Activated T-cell treated with anti-CD3 and anti-CD28 coated beads, Interleukin-2, amount 50 U/mL, for 24 hours (primary cell): ENCODE measurements around the gene GHR.

ENCODE experiments used
- DNase-seq: peaks from one replicate; pipeline ENCODE4 v3.0.0-alpha.2; 2020
- H3K27ac Mint-ChIP-seq: 2 replicates; pipeline ENCODE4 v1.8.0; 2020; ENCODE audit warnings: mild to moderate bottlenecking, mixed read lengths
- H3K27me3 Mint-ChIP-seq: 2 replicates; pipeline ENCODE4 v1.8.0; 2020; ENCODE audit warnings: mixed read lengths
- H3K36me3 Mint-ChIP-seq: 2 replicates; pipeline ENCODE4 v1.8.0; 2020; ENCODE audit warnings: low read depth, mixed read lengths
- H3K4me1 Mint-ChIP-seq: 2 replicates; pipeline ENCODE4 v1.8.0; 2020; ENCODE audit warnings: low read depth, mixed read lengths
- H3K4me3 Mint-ChIP-seq: 2 replicates; pipeline ENCODE4 v1.8.0; 2020; ENCODE audit warnings: mild to moderate bottlenecking, moderate library complexity, mixed read lengths
- H3K9me3 Mint-ChIP-seq: 2 replicates; pipeline ENCODE4 v1.8.0; 2020; ENCODE audit warnings: mixed read lengths

The GHR gene

DNA sequence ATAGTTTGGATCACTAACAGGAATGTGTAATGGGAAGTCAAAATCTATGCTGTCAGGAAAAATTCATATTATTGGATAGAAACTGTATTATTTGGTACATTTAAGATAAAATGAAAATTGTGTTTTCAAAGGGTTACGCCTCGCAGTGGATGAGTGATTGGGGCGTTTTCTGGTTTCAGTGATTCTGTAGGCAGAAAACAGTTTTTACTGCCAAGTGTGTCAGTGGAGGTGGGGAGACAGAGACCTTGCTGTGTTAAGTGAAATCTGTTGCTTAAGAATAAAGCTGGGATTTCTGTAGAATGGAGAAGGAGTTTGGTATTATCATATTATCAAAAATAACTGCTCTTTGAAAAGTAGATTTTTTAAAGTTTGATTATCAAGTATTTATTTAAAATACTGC, 69.7 kb downstream of the GHR start:
- Mint-ChIP-seq H3K27ac (no peak overlapping the region), H3K4me3 (no peak overlapping the region), H3K4me1 (no peaks in the 10 kb centered on the region), H3K27me3 (peaks cover 3% of the 10 kb centered on the region), H3K9me3 (no peaks in the 10 kb centered on the region), H3K36me3 (no peaks in the 10 kb centered on the region)
- DNase-seq: no peak

DNA sequence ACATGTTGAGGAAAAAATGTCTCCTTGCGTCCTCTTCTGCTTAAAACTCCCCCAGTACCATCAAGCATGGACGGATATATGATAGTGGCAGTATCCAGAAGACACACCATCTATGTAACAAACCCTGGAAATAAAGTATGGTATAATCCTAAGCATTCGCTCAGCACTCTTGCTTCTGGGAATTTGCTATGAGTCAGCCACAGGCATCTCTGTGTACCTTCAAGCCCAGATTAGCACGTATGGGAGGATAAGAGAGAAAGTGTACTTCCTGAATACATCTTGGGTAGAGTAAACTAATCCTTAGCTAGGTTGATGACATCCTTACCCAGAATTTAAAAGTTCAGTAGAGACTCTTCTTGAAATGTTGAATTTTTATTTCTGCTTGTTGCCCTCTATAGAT, 71.2 kb downstream of the GHR start:
- Mint-ChIP-seq H3K4me1 (no peaks in the 10 kb centered on the region), H3K27me3 (peaks cover 3% of the 10 kb centered on the region), H3K9me3 (no peaks in the 10 kb centered on the region), H3K27ac (no peak overlapping the region), H3K36me3 (no peaks in the 10 kb centered on the region), H3K4me3 (no peak overlapping the region)
- DNase-seq: no peak

GRCh38 chr5:42495914-42496313, 72.7 kb downstream of the GHR start:
- Mint-ChIP-seq H3K27me3 (peaks cover 3% of the 10 kb centered on the region), H3K9me3 (no peaks in the 10 kb centered on the region), H3K4me3 (no peak overlapping the region), H3K36me3 (no peaks in the 10 kb centered on the region), H3K27ac (no peak overlapping the region), H3K4me1 (no peaks in the 10 kb centered on the region)
- no peak for DNase-seq

GRCh38 chr5:42496397-42497156, 73.3 kb downstream of the GHR start:
- no peaks in the 10 kb centered on the region for H3K9me3 Mint-ChIP-seq
- no peak for DNase-seq
- no peak overlapping the region for H3K27ac Mint-ChIP-seq
- no peaks in the 10 kb centered on the region for H3K4me1 Mint-ChIP-seq
- H3K4me3 Mint-ChIP-seq: no peak overlapping the region
- no peaks in the 10 kb centered on the region for H3K36me3 Mint-ChIP-seq
- peaks cover 3% of the 10 kb centered on the region for H3K27me3 Mint-ChIP-seq

DNA sequence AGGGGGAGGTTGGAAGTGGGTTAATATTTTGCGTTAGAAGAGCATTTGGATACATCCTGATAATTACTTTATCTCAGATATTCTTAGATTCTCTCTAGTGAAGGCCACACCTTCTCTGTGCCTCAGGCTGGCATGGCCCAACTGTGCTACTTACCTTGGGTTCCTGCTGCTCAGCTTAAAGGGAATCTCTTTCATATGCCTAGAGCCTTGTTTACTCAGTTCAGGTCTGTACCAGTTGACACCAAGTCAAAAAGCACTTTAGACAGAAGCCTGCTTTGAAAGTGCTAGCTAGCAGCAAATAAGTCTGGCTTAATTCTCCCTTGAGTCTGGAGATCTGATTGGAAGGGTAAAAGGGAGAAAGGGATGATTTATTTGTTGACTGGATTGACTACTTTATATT, 74.8 kb downstream of the GHR start:
- H3K27ac Mint-ChIP-seq: no peak overlapping the region
- no peak overlapping the region for H3K4me3 Mint-ChIP-seq
- no peaks in the 10 kb centered on the region for H3K4me1 Mint-ChIP-seq
- no peaks in the 10 kb centered on the region for H3K36me3 Mint-ChIP-seq
- peaks cover 3% of the 10 kb centered on the region for H3K27me3 Mint-ChIP-seq
- no peaks in the 10 kb centered on the region for H3K9me3 Mint-ChIP-seq
- DNase-seq: no peak

DNA sequence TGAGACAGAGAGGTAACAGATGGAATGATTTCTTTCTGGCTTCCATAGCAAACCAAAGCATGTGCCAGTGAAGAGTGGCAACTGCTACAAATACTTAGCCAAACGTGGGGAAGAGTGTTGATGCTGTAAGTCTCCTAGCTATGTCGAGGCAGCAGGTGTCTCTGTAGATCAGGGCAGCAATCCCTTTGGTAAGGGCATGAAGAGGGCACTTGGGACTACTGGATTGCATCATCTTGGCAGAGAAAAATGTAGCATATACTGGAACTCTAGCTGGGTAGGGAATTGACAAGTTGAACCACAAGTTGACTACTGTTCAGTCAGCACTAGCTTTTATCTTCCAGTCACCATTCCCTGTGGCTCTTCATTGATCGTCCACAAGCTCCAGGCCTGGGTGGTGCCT, 75.8 kb downstream of the GHR start:
- Mint-ChIP-seq H3K27ac (no peak overlapping the region), H3K4me3 (no peak overlapping the region), H3K36me3 (no peaks in the 10 kb centered on the region), H3K9me3 (no peaks in the 10 kb centered on the region), H3K27me3 (peaks cover 3% of the 10 kb centered on the region), H3K4me1 (no peaks in the 10 kb centered on the region)
- no peak for DNase-seq

- no peaks in the 10 kb centered on the region for H3K4me1 Mint-ChIP-seq
- no peaks in the 10 kb centered on the region for H3K27me3 Mint-ChIP-seq
- no peak overlapping the region for H3K4me3 Mint-ChIP-seq
- H3K36me3 Mint-ChIP-seq: no peaks in the 10 kb centered on the region
- H3K9me3 Mint-ChIP-seq: no peaks in the 10 kb centered on the region
- H3K27ac Mint-ChIP-seq: no peak overlapping the region
- no peak for DNase-seq
Observed at GRCh38 chr5:42500003-42500599, 76.9 kb downstream of the GHR start.

- Mint-ChIP-seq H3K4me1 (no peaks in the 10 kb centered on the region), H3K27ac (no peak overlapping the region), H3K9me3 (no peaks in the 10 kb centered on the region), H3K36me3 (no peaks in the 10 kb centered on the region), H3K4me3 (no peak overlapping the region), H3K27me3 (no peaks in the 10 kb centered on the region)
- no peak for DNase-seq
Observed at GRCh38 chr5:42502613-42503470, 79.6 kb downstream of the GHR start.

DNA sequence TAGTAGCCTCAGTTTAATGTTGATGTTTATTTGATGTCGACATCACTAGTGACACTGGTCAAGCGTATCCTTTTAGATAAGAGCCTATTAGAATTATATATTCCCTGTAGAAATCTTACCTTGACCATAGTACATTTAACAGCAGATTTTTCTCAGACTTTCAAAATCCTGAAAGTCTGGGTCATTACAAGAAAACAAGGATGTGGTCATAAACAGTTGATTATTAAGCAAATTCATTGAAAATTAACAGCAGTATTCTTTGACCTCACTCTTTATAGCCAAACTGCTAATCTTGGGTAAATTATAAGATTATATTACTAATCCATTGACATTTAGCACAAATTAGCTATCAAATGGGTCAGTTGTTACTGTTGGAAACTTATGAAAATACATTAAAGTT, 83.4 kb downstream of the GHR start:
- H3K27me3 Mint-ChIP-seq: no peaks in the 10 kb centered on the region
- DNase-seq: no peak
- no peaks in the 10 kb centered on the region for H3K36me3 Mint-ChIP-seq
- H3K27ac Mint-ChIP-seq: no peak overlapping the region
- no peaks in the 10 kb centered on the region for H3K9me3 Mint-ChIP-seq
- H3K4me1 Mint-ChIP-seq: no peaks in the 10 kb centered on the region
- no peak overlapping the region for H3K4me3 Mint-ChIP-seq

GRCh38 chr5:42507451-42508097, 84.3 kb downstream of the GHR start:
- Mint-ChIP-seq H3K27ac (no peak overlapping the region), H3K27me3 (no peaks in the 10 kb centered on the region), H3K4me3 (no peak overlapping the region), H3K36me3 (no peaks in the 10 kb centered on the region), H3K4me1 (no peaks in the 10 kb centered on the region), H3K9me3 (no peaks in the 10 kb centered on the region)
- DNase-seq: no peak

GRCh38 chr5:42513246-42513645, 90.0 kb downstream of the GHR start:
- Mint-ChIP-seq H3K27ac (no peak overlapping the region), H3K4me1 (no peaks in the 10 kb centered on the region), H3K4me3 (no peak overlapping the region), H3K27me3 (no peaks in the 10 kb centered on the region), H3K9me3 (no peaks in the 10 kb centered on the region), H3K36me3 (no peaks in the 10 kb centered on the region)
- DNase-seq: no peak

DNA sequence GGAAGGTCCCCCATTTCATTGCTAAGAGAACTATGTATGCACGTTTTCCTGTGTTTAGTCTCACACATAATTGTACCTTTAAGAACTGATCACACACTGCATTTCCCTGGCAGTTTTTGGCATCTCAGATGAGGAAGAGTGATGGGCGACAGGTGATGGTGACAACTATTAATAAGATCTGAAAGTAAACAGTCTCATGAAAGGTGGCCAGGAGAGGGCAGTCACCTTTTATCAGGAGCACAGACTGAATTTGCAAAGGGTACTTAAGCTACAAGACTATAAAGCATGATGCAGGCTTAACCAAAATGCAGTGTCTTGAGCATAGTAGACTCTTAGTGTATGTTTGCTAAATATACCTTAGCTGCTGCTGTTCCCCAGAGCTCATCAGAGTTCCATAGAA, 91.5 kb downstream of the GHR start:
- Mint-ChIP-seq H3K4me1 (no peaks in the 10 kb centered on the region), H3K9me3 (no peaks in the 10 kb centered on the region), H3K27me3 (no peaks in the 10 kb centered on the region), H3K4me3 (no peak overlapping the region), H3K27ac (no peak overlapping the region), H3K36me3 (no peaks in the 10 kb centered on the region)
- DNase-seq: no peak

GRCh38 chr5:42515504-42515903, 92.3 kb downstream of the GHR start:
- Mint-ChIP-seq H3K27ac (no peak overlapping the region), H3K27me3 (no peaks in the 10 kb centered on the region), H3K4me3 (no peak overlapping the region), H3K9me3 (no peaks in the 10 kb centered on the region), H3K36me3 (no peaks in the 10 kb centered on the region), H3K4me1 (no peaks in the 10 kb centered on the region)
- no peak for DNase-seq

DNA sequence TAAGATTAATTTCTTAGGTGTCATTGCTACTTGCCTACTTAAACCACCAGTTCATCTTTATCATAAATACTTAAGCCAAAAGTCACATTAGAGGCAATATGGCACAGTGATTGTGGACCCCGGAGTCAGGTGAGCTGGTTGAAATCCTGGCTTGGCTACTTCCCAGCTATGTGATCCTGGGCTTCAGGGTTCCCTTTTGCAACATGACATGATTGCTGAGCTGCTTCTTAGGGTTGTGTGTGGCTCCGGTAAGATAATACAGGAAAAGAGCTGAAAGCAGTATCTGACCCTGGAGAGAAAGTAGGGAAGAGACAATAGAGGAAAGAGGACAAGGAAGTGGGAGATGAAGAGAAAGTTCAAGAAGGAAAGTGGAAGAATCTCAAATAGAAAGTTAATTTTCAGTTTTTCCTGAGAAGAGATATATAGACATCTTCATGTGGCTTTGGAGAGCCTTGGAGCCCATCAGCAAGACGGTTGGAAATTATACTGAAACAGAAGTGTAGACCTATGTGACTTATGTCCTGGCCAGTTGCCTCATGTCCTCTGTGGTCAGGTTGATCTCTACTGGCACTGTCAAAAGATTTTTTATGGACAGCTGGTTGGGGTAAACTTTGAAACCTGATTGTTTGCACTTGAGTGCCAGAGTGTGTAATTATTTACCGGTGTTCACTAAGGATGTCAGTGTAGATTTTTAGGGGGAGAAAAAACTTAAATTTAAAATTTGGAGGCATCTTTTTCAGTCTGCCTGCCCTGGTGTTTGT, 93.2 kb downstream of the GHR start:
- Mint-ChIP-seq H3K4me3 (no peak overlapping the region), H3K27me3 (no peaks in the 10 kb centered on the region), H3K4me1 (no peaks in the 10 kb centered on the region), H3K27ac (no peak overlapping the region), H3K36me3 (no peaks in the 10 kb centered on the region), H3K9me3 (no peaks in the 10 kb centered on the region)
- no peak for DNase-seq
